H1 (cell line): Measurements from ENCODE around the gene PRR16. TPM values are rescaled to one million over a fixed set of nuclear protein-coding genes. Genes with fewer than 3 reads are reported as not detected.

Experiments used
- polyA plus RNA-seq, 7 experiments: library from polyadenylated mRNA; depleted of rRNA in 3 of 7; stranded (reverse) in 5 of 7; unstranded in 2 of 7; fragments of >200 nt in 5 of 7; fragments of 200-250 nt in 2 of 7; gene quantifications; 1 replicate in 5 of 7; 2 replicates in 1 of 7; 4 replicates in 1 of 7; pipeline versions ENCODE4 v1.2.1 to v1.2.3, GENCODE V29; 2011 to 2013; ENCODE audit warnings: missing spikeins in 2 of 7, mixed read lengths in 2 of 7
- small RNA-seq: library from polyadenylated mRNA; stranded (forward); fragments of <200 nt; extraction: miRNeasy Mini kit (QIAGEN cat#:217004); gene quantifications from one replicate; pipeline ENCODE3, GENCODE V24; 2013; ENCODE audit not compliant: insufficient read depth
- total RNA-seq: library from RNA; stranded (reverse); fragmentation: NEBNext Ultra II Directional; extraction: Animal tissue kit (Norgen Biotek cat#: 25700); gene quantifications from 2 replicates; pipeline ENCODE4 v1.2.1, GENCODE V29; 2021

Gene PRR16
- total and polyA plus RNA-seq, 2 of the 8 experiments (the other 6 are each of a cell fraction or from before 2014, with no cell fraction given) = 0.73 to 1.6 TPM

Small RNAs within 50 kb of the gene (small RNA-seq; reads per million reads assigned to genes)
- gene PRELID3BP8 (not detected), gene RNU4-69P (not detected)
